Left lobe of liver (tissue), 2 donors: ENCODE data around the gene ID1. TPM values are rescaled to one million over a fixed set of nuclear protein-coding genes. Genes with fewer than 3 reads are reported as not detected.
A peak's percentile ranks its signal among the peaks of the same experiment; 100 is the strongest.
"Not testable (repeated sequence)": the region's sequence is repeated elsewhere in the genome, so short reads cannot be mapped to it uniquely, and the experiment has no call there.

Experiments
- ATAC-seq: fragments of 200-7000 bp; cut with Tn5 transposase; one replicate; pipeline ENCODE4 v1.9.1; 2020; ENCODE audit warnings: mild to moderate bottlenecking, moderate library complexity
- DNase-seq: peaks from one replicate; pipeline ENCODE4 v3.0.0-alpha.2; 2020; ENCODE audit warnings: low spot score
- total RNA-seq: library from RNA; stranded (reverse); gene quantifications from one replicate; pipeline ENCODE4 v1.2.1, GENCODE V29; 2021
- donor health status: DM: no; HTN: no; CAD: no; lungs with moderate emphysema.
- donor health status: DM: no; HTN: yes; CAD: no.

ID1 gene
- total RNA-seq, 1 donor from 2014 or later: 37.2 TPM

- DNase-seq, ATAC-seq: not testable (repeated sequence)
These were observed 8.7 kb upstream of the ID1 start for GRCh38 chr20:31596412-31596715.

GRCh38 chr20:31596831-31597480 is 8.1 kb upstream of the ID1 start:
- no peak for DNase-seq
- no peak for ATAC-seq

- no peak for DNase-seq
- ATAC-seq: no peak
These were observed 7.6 kb upstream of the ID1 start for GRCh38 chr20:31597481-31597855.

DNA sequence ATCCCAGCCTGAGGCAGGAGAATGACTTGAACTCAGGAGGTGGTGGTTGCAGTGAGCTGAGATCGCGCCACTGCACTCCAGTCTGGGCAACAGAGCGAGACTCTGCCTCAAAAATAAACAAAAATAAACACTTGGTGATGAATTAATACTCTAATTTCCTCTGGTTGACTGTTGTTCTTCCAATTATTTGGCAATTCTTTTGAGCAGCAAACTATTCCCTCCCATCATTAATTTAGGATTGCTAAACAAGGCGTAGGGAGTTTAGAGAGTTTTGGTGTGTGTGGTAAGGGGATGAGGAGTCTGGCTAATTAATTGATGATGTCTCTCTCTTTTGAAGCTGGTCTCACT is 2.7 kb upstream of the ID1 start:
- no peak for ATAC-seq
- no peak for DNase-seq

DNA sequence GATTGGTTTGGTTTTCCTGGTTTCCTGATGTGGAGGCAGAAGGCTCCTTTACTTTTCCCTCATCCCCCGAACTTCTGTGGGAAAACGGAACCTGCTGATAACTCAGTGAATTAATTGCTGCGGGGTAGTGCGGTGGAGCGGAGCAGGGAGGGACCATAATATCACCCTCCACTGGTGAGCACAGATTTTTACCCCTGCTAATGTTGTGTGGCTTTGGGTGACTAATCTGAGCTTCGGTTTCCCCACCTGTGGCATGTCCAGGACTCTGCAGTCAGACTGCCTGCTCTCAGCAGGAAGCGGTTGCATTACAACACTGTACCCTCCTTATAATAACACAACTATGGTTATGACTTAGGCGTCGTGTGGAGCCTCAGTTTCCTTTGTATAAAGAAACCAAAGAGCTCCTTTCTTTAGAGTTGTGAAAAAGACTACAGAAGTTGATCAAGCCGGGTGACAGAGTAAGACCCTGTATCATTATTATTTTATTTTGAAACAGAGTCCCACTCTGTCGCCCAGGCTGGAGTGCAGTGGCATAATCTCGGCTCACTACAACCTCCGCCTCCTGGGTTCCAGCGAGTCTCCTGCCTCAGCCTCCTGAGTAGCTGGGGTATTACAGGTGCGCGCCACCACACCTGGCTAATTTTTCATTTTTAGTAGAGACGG is 2.2 kb upstream of the ID1 start:
- no peak for DNase-seq
- ATAC-seq: no peak

GRCh38 chr20:31603822-31604566 is 1.1 kb upstream of the ID1 start:
- peak; percentile 57 for ATAC-seq
- peak; percentile 95 for DNase-seq

DNA sequence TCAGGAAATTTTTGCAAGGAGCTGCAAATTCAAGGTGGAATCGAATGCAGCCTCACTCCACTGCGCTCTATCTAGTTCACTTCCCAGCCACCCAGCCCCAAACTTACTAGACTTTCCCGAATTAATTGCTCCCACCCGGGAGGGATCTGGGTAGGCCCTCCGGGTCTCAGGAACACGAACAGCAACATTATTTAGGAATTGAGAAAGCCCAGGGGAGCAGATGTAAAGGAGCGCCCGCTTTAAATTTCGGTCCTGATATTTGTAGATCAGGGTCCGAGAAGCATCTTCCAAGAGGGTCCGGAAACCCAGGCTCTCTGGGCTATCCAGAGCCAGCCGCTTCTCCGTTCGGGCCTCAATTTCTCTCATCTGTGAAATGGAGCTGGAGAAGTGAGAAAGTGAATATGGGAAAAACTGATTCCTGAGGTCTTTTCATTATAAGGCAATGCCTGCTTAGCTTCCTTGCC is 490 bp upstream of the ID1 start:
- no peak for ATAC-seq

GRCh38 chr20:31605902-31606803 is 1.1 kb downstream of the ID1 start:
- ATAC-seq (no peak), DNase-seq (no peak)

More for the DNA sequence above, 490 bp upstream of the ID1 start:
- DNase-seq: no peak

GRCh38 chr20:31606804-31607639 is 1.9 kb downstream of the ID1 start:
- peak; percentile 24 for ATAC-seq
- DNase-seq: peak; percentile 77

DNA sequence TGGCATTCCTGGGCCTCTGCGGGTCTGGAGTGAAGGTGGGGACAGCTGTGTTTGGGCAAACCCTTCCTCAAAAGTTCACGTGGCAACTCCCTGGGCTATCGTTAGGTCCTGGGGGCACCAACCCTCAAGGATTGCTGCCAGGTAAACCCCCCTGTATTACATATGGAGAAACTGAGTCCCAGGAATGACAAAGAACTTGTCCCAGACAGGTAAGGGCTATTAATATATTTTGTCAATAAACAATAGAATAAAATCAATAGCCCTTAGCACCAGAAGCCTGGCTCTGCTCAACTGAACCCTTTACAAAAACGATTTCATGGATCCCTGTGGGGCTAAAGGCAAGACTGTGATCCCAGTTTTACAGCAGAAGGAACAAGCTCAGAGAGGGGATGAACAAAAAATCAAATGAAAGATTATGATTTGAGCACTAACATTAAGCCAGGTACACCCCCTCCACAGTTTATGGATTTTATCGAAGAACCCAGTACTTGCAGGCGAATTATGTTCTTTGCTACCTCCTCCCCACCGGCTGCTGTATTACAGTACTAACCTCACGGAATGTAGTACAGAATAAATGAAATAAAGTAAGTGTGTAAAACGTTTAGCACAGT is 2.7 kb downstream of the ID1 start:
- ATAC-seq (no peak), DNase-seq (no peak)

- ATAC-seq: peak; percentile 54
- peak; percentile 96 for DNase-seq
These were observed 3.3 kb downstream of the ID1 start for GRCh38 chr20:31608251-31608945.

DNA sequence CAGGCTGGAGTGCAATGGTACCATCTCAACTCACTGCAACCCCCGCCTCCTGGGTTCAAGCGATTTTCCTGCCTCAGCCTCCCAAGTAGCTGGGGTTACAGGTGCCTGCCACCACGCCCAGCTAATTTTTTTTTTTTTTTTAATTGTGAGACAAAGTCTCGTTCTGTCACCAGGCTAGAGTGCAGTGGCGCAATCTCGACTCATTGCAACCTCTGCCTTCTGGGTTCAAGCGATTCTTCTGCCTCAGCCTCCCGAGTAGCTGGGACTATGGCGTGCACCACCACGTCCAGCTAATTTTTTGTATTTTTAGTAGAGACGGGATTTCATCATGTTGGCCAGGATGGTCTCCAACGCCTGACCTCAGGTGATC is 7.2 kb downstream of the ID1 start:
- not testable (repeated sequence) for DNase-seq, ATAC-seq

- ATAC-seq (no peak), DNase-seq (no peak)
These were observed 10.3 kb downstream of the ID1 start for GRCh38 chr20:31615416-31615815.

- ATAC-seq (no peak), DNase-seq (no peak)
These were observed 12.5 kb downstream of the ID1 start for GRCh38 chr20:31617432-31618104.

DNA sequence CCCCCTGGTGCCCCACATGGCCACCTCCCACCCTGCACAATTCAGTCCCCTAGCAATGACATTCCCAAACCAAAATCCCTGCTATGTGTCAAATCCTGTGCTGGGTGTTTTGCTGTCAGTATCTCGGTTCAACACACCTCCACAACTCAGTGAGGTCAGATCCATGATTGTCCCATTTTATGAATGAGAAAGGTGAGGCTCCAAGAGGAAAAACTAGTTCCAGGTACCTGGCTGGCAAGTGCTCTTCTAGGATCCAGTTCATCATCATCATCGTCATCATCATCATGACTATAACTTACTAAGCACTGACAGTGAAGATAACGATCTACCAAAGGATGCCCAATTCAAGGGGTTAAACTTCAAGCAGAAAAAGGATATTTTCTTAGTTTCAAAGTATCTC is 15.2 kb downstream of the ID1 start:
- ATAC-seq: no peak
- no peak for DNase-seq

GRCh38 chr20:31623123-31623505 is 18.0 kb downstream of the ID1 start:
- not testable (repeated sequence) for DNase-seq, ATAC-seq

DNA sequence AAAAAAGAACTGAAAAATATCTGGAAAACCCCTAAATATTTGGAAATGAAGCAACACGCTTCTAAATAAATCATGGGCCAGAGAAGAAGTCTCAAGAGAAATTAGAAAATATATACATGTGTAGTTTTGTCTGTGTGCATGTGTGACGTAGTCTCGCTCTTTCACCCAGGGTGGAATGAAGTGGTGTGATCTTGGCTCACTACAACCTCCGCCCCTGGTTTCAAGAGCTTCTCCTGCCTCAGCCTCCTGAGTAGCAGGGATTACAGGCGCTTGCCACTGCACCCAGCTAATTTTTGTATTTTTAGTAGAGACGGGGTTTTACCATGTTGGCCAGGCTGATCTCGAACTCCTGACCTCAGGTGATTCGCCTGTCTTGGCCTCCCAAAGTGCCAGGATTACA is 21.4 kb downstream of the ID1 start:
- not testable (repeated sequence) for DNase-seq, ATAC-seq

DNA sequence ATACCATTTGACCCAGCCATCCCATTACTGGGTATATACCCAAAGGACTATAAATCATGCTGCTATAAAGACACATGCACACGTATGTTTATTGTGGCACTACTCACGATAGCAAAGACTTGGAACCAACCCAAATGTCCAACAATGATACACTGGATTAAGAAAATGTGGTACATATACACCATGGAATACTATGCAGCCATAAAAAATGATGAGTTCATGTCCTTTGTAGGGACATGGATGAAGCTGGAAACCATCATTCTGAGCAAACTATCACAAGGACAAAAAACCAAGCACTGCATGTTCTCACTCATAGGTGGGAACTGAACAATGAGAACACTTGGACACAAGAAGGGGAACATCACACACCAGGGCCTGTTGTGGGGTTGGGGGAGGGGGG is 23.0 kb downstream of the ID1 start:
- DNase-seq, ATAC-seq: not testable (repeated sequence)
